Activated CD8-positive, alpha-beta memory T cell treated with anti-CD3 and anti-CD28 coated beads, Interleukin-2, amount 10 ng/mL, durations not matched to agents 7 days and 5 days (primary cell): Measurements from ENCODE around the gene DCBLD1. TPM values are rescaled to one million over a fixed set of nuclear protein-coding genes. Genes with fewer than 3 reads are reported as not detected.
"Not testable (repeated sequence)": the region's sequence is repeated elsewhere in the genome, so short reads cannot be mapped to it uniquely, and the experiment has no call there.

Experiments used
- ATAC-seq: fragments of 150-1000 bp; cut with Tn5 transposase; one replicate; pipeline ENCODE4 v1.10.0; 2021; ENCODE audit warnings: moderate library complexity
- CTCF ChIA-PET: fragments of 350-600 bp; sonication (Branson Sonifier 250); formaldehyde crosslinking; loops from one replicate; lab custom pipeline; 2021; ENCODE audit warnings: antibody characterized with exemption; lab: Charles Lee
- DNase-seq: peaks from one replicate; pipeline ENCODE4 v3.0.0-alpha.2; 2020
- H3K27ac Mint-ChIP-seq: one replicate; pipeline ENCODE4 v1.8.0; 2021; ENCODE audit warnings: mild to moderate bottlenecking, mixed read lengths
- H3K27me3 Mint-ChIP-seq: one replicate; pipeline ENCODE4 v1.8.0; 2021; ENCODE audit warnings: mixed read lengths
- H3K36me3 Mint-ChIP-seq: one replicate; pipeline ENCODE4 v1.8.0; 2021; ENCODE audit warnings: mild to moderate bottlenecking, mixed read lengths
- H3K4me1 Mint-ChIP-seq: one replicate; pipeline ENCODE4 v1.8.0; 2021; ENCODE audit warnings: mixed read lengths
- H3K4me3 Mint-ChIP-seq: one replicate; pipeline ENCODE4 v1.8.0; 2021; ENCODE audit warnings: mild to moderate bottlenecking, moderate library complexity, mixed read lengths
- H3K9me3 Mint-ChIP-seq: one replicate; pipeline ENCODE4 v1.8.0; 2022; ENCODE audit warnings: low read depth, mixed read lengths
- total RNA-seq, 2 experiments: library from RNA; stranded (reverse); gene quantifications; one replicate each; pipeline ENCODE4 v1.2.3, GENCODE V29; 2021

Gene DCBLD1
- total RNA-seq, 2 experiments from 2014 or later = 5.8 to 6.1 TPM

DNA sequence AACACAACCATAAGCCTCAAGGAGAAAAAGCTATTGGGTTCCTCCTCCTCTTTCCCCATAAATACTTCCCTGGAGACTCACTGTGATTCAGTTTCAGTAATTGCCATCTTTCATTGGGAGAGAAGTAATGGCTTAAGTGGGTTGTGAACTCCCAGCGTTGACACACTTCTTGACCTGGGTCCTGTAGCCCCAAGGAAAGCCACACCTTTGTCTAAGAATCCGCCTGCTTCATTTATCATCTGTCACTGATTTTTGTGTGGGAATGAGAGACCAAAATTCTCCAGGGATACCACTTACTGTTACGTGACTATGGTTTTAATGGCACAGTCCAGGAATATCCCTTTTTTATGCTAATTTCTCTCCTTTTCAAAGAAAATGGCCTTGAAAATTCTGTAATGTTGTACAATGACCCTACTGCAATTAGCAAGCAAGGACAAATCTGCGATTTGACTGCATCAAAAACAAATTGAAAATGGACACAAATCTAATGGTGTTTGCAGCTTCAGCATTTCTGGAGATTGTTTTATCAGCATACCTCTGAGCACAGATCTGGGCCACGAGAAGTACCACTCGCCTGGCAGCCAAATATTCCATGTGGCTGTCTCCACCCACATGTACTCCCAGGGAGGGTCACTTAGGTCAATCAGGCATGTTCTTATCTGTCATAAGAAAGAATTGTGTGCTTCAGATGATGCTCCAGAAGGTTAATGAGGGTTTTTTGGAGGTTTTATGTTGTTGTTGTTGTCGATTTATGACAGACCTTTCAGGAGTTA, 29.8 kb downstream of the DCBLD1 start:
- ATAC-seq = no peak

DNA sequence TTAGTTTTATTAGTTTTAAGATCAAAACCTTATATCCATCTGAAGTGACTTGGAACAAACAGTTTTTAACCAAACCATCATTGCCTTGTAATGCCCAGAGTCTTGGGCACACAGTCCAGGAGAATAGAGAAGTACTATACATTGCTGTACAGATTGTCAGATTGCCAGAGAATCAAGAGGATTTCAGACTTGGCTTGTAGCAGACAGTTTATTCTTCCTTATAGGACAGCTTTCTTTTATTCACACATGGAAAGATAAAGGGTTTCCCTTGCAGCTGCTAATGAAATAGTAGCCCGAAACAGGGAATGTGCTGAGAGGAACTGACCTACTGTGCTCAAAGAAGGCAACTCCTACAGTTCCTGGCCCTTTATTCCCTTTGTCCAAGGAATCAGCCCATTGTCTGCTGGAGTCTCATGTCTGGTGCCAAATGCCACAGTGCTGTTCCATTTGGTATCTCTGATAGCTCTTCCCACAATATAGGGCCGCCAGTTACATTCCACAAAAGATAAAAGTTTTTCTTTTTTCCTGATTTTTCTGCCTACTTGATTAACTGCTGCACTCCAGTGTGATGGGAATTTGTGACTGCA, 30.6 kb downstream of the DCBLD1 start:
- Mint-ChIP-seq H3K36me3 (no peaks in the 10 kb centered on the region), H3K4me1 (no peaks in the 10 kb centered on the region), H3K27me3 (no peaks in the 10 kb centered on the region), H3K4me3 (no peak overlapping the region), H3K27ac (no peak overlapping the region), H3K9me3 (no peaks in the 10 kb centered on the region)
- DNase-seq (no peak), ATAC-seq (no peak)
- CTCF ChIA-PET = no interaction called here

More for the DNA sequence above, 29.8 kb downstream of the DCBLD1 start:
- CTCF ChIA-PET = no interaction called here
- H3K27ac Mint-ChIP-seq = no peak overlapping the region
- no peaks in the 10 kb centered on the region for H3K9me3 Mint-ChIP-seq
- H3K36me3 Mint-ChIP-seq = no peaks in the 10 kb centered on the region
- no peak overlapping the region for H3K4me3 Mint-ChIP-seq
- no peak for DNase-seq
- peaks cover 3% of the 10 kb centered on the region for H3K27me3 Mint-ChIP-seq
- H3K4me1 Mint-ChIP-seq = no peaks in the 10 kb centered on the region

DNA sequence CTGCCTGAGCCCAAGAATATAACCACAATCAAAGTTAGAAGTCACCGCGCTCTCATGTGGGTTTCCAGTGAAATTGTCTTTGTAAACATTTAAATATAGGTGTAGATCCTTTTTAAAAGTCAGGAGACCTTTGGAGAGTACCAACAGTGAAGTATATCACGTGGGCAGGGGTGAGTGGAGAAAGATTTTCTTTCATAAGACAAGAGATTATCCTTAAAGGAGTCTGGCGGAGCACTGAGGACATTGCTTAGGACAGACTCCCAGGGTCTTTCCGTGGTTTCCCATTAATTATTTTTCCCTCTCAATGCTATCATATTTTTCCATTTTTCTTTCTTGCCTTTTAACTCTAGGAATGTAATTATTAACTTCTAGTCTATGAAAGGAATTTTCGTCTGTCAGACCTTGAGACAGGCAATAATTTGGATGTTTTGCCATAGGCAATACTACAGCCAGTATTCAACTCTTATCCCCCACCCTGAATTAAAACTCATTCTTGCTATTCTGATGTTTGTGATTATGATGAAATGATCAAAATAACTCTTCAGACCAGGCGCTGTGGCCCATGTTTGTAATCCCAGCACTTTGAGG, 31.4 kb downstream of the DCBLD1 start:
- CTCF ChIA-PET = no interaction called here
- Mint-ChIP-seq H3K4me3 (no peak overlapping the region), H3K27me3 (no peaks in the 10 kb centered on the region), H3K27ac (no peak overlapping the region), H3K36me3 (no peaks in the 10 kb centered on the region), H3K4me1 (no peaks in the 10 kb centered on the region), H3K9me3 (no peaks in the 10 kb centered on the region)
- DNase-seq (no peak), ATAC-seq (no peak)

DNA sequence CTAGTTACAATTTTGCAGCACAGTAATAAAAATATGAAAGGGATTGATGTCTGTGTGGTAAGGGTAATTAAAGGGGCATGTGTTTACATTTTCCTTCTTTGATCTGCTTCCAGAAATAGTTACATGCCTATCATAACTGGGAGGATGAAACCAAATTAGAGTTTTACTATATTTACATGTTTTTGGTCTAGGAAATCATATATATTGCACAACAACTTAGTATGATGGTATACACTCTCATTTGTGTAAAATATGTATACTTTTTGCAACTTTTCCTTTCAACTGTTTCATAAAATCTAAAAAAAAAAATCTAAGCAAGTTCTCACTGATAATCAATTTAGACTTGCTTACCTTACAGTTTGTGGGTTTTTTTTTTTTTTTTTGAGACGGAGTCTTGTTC, 32.2 kb downstream of the DCBLD1 start:
- no peak overlapping the region for H3K27ac Mint-ChIP-seq
- no peak overlapping the region for H3K4me3 Mint-ChIP-seq
- ATAC-seq = no peak
- H3K36me3 Mint-ChIP-seq = no peaks in the 10 kb centered on the region
- H3K9me3 Mint-ChIP-seq = no peaks in the 10 kb centered on the region
- no peaks in the 10 kb centered on the region for H3K4me1 Mint-ChIP-seq
- no peak for DNase-seq
- H3K27me3 Mint-ChIP-seq = no peaks in the 10 kb centered on the region
- CTCF ChIA-PET = no interaction called here

DNA sequence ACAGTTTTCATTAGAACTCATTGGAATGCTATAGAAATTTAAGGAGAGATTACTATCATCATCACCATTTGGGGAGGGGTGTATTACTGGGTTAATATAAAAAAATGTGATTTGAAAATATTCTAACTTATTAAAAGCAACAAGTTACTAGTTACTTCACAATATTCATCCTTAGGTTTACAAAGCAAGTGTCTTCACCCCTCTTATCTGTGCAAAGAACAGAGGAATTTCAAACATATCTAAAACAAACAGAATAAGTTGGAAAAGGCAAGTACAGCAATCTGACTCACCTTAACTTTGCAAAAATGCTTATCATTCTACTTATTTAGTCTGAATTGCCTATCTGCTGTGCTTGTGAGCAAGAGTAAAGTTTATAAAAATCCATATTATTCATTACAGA, 32.9 kb downstream of the DCBLD1 start:
- no peak overlapping the region for H3K4me3 Mint-ChIP-seq
- H3K27me3 Mint-ChIP-seq = no peaks in the 10 kb centered on the region
- H3K4me1 Mint-ChIP-seq = no peaks in the 10 kb centered on the region
- DNase-seq = no peak
- no peaks in the 10 kb centered on the region for H3K9me3 Mint-ChIP-seq
- no peaks in the 10 kb centered on the region for H3K36me3 Mint-ChIP-seq
- no peak for ATAC-seq
- no peak overlapping the region for H3K27ac Mint-ChIP-seq
- CTCF ChIA-PET = no interaction called here

DNA sequence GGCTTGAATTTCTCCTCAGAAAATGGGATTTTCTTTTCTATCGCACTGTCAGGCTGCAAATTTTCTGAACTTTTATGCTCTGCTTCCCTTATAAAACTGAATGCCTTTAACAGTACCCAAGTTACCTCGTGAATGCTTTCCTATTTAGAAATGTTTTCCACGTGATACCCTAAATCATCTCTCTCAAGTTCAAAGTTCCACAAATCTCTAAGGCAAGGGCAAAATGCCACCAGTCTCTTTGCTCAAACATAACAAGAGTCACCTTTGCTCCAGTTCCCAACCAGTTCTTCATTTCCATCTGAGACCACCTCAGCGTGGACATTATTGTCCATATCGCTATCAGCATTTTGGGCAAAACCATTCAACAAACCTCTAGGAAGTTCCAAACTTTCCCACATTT, 35.5 kb downstream of the DCBLD1 start:
- H3K27me3 Mint-ChIP-seq, DNase-seq, H3K27ac Mint-ChIP-seq, H3K4me3 Mint-ChIP-seq, ATAC-seq, H3K4me1 Mint-ChIP-seq, H3K9me3 Mint-ChIP-seq, CTCF ChIA-PET, H3K36me3 Mint-ChIP-seq: not testable (repeated sequence)

DNA sequence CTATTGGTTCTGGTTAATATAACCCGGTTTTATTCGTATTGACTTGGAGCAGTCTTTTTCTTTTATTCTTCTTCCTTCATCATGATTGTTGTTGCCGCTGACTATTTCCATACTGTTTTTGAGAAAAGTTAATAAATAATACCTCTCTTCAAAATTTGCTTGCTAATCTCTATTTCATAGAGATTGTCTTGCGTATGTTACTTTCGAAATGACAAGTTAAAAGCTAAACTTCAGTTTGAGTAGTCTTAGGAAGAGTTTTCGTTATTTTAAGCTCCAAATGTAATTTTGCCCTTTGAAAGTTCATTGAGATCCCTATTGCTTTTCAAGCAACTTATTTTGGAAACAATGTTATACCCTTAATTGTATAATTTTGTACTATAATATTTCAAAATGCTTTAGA, 36.4 kb downstream of the DCBLD1 start:
- Mint-ChIP-seq H3K9me3 (no peaks in the 10 kb centered on the region), H3K36me3 (no peaks in the 10 kb centered on the region), H3K27ac (no peak overlapping the region), H3K4me1 (no peaks in the 10 kb centered on the region), H3K4me3 (no peak overlapping the region), H3K27me3 (no peaks in the 10 kb centered on the region)
- CTCF ChIA-PET = no interaction called here
- ATAC-seq (no peak), DNase-seq (no peak)

DNA sequence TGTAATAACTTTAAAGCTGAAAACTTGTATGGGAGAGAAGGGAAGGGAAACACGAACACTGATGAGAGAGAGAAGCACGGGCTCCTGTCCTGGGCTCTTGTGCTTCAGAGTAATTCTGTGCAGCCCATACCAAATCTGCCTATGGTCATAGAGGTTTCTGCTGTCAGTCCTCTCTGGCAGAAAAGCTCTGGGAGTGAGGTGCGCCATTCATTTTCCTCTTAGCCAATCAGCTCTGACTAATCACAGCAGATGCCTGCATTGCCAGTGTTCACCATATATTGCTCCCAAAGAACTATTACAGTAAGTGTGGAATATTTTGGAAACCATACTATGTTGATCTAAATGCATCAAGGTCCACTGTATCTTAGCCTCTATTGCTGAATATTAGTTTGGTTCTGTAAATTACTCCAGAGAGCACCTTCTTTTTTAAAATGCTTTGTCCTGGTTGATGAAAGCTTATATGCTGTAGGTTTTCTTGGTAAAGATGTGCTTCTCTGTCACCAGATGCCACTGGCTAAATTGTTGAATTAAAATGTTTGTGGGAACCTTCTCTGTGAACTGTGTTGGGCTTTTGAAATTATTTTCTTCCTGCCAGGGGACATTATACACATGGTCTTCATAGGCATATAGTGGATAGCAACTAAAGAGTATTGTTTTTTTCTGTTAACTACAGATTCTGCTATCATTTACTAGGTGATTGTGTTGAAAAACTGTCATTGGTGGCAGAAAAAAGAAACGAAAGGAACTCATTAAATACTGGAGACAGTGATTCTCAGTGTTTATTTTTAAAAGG, 38.3 kb downstream of the DCBLD1 start:
- Mint-ChIP-seq H3K4me1 (no peaks in the 10 kb centered on the region), H3K9me3 (no peaks in the 10 kb centered on the region), H3K36me3 (no peaks in the 10 kb centered on the region), H3K27me3 (no peaks in the 10 kb centered on the region), H3K27ac (no peak overlapping the region), H3K4me3 (no peak overlapping the region)
- CTCF ChIA-PET = no interaction called here
- DNase-seq (no peak), ATAC-seq (no peak)

DNA sequence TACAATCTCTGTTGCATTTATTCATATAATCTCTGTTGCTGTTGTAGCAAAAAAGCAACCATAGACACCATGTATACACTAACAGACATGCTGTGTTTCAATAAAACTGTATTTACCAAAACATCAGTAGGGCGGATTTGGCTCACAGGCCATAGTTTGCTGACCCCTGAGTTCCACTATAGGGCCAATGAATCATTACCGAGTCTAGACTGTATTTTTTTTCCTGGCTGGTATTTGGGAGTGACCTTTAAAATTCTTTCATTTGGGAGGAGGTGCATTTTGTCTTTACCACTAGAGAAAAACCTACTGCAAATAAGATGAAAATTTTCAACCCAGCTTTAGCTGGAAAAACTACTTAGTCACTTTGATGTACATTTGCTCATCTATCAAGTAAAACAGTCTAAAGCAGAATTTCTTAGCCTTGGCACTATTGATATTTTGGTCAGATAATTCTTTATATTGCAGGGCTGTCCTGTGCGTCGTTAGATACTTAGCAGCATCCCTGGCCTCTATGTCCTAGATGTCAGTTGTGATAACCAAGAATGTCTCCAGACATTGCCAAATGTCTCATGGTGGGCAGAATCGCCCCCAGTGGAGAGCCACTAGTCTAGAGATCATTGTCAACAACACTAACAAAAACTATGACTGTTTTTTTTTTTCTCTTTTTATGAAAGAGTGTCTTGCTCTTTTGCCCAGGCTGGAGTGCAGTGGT, 39.5 kb downstream of the DCBLD1 start:
- CTCF ChIA-PET = no interaction called here
- Mint-ChIP-seq H3K4me3 (no peak overlapping the region), H3K9me3 (no peaks in the 10 kb centered on the region), H3K36me3 (no peaks in the 10 kb centered on the region), H3K4me1 (no peaks in the 10 kb centered on the region), H3K27me3 (no peaks in the 10 kb centered on the region), H3K27ac (no peak overlapping the region)
- DNase-seq = no peak
- ATAC-seq = no peak

DNA sequence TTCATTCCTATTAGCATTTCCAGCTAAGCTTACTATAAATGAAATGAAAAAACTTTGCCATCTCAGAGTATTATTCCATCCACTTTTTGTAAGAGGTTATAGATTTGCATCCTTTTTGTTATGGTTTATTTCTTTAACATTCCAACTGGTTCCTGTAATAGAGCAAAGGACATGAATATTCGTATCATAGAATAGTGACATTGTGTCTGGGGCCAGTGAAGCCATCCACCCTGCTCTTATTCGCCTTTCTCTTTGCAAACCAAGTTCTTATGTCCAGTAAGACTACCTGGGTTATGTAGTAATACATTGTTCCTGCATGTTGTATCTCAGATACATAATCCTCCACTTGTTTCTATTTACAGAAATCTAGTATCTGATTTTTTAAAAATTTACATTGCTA, 43.1 kb downstream of the DCBLD1 start:
- CTCF ChIA-PET = no interaction called here

DNA sequence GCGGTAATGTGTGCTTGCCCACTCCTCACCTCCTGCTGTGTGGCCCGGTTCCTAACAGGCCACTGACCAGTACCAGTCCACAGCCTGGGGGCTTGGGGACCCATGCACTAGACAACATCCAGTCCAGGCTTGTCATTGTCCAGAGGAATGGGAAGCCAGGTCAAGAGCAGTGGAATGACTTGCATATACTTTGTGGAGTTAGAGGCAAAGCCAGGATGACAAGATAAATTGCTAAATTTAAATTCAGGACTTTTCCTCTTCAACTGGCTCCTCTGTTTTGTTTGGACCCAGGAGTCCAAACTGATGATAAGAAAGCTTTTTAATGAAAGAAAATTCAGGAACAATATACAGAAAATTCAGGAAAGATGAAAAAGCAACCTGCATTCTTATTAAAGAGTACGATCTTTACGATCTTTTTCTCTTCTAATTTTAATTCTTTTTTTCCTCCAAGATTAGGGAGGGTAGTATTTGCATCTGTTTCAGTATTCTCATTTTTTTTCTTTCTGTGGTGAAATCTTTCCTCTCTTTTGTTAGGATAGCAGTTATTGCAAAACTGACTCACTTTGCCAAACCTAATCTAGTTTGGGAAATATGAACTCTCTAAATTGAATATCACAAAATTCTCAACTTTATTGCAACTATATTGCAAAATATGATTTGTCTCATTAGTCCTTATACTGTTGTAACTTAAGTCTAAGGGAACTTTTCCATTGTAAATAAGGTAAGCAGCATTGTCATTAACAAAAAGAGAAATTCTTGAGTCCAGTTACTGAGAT, 48.2 kb downstream of the DCBLD1 start:
- DNase-seq = no peak
- no peaks in the 10 kb centered on the region for H3K27me3 Mint-ChIP-seq
- no peak overlapping the region for H3K27ac Mint-ChIP-seq
- no peak for ATAC-seq
- H3K4me1 Mint-ChIP-seq = no peaks in the 10 kb centered on the region
- no peak overlapping the region for H3K4me3 Mint-ChIP-seq
- no peaks in the 10 kb centered on the region for H3K9me3 Mint-ChIP-seq
- H3K36me3 Mint-ChIP-seq = peaks cover 2% of the 10 kb centered on the region
- CTCF ChIA-PET = interaction anchor here (1.2 kb wide), 1 partner anchor 39 kb away, joined by 3 read pairs; no protein-coding TSS in a partner anchor

More for the DNA sequence above, 43.1 kb downstream of the DCBLD1 start:
- DNase-seq (no peak), ATAC-seq (no peak)
- Mint-ChIP-seq H3K9me3 (no peaks in the 10 kb centered on the region), H3K4me3 (no peak overlapping the region), H3K4me1 (no peaks in the 10 kb centered on the region), H3K27ac (no peak overlapping the region), H3K36me3 (no peaks in the 10 kb centered on the region), H3K27me3 (no peaks in the 10 kb centered on the region)

DNA sequence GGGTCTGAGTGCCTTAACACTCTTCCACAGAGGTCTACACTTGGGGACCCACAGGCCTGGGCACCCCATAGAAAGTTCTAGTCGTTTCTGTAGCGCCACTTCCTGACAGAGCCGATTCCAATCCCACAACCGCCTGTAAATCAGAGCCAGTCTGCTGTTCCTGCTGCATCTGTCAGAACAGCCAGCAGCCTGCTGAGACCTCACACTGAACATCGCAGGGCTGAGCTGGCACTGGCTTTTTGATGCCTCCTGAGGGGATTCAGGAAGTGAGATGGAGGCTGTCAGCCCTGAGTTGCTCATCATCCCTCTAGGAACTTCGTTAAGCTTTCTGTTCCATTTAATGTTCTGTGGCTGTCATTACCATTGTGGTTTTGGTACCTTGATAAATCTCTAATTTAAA, 48.9 kb downstream of the DCBLD1 start:
- ATAC-seq = no peak
- Mint-ChIP-seq H3K9me3 (no peaks in the 10 kb centered on the region), H3K4me1 (no peaks in the 10 kb centered on the region), H3K27ac (no peak overlapping the region), H3K27me3 (no peaks in the 10 kb centered on the region), H3K4me3 (no peak overlapping the region), H3K36me3 (peaks cover 2% of the 10 kb centered on the region)
- no peak for DNase-seq
- CTCF ChIA-PET = interaction anchor here (0.9 to 1.3 kb wide), 3 partner anchors 40 to 101 kb away, joined by 3 read pairs; no protein-coding TSS in a partner anchor
